Activated CD4-positive, alpha-beta T cell treated with anti-CD3 and anti-CD28 coated beads, Interleukin-2, amount 10 ng/mL, durations not matched to agents 24 days and 14 days (primary cell): ENCODE results near the gene CSE1L. TPM values are rescaled to one million over a fixed set of nuclear protein-coding genes. Genes with fewer than 3 reads are reported as not detected.
"Not testable (repeated sequence)": the region's sequence is repeated elsewhere in the genome, so short reads cannot be mapped to it uniquely, and the experiment has no call there.

ENCODE experiments used
- DNase-seq: peaks from one replicate; pipeline ENCODE4 v3.0.0; 2022
- H3K27ac Mint-ChIP-seq: one replicate; pipeline ENCODE4 v1.8.0; 2022; ENCODE audit warnings: mild to moderate bottlenecking, mixed read lengths
- H3K27me3 Mint-ChIP-seq: one replicate; pipeline ENCODE4 v1.8.0; 2022; ENCODE audit warnings: mixed read lengths
- H3K36me3 Mint-ChIP-seq: one replicate; pipeline ENCODE4 v1.8.0; 2022; ENCODE audit warnings: low read depth, mild to moderate bottlenecking, mixed read lengths
- H3K4me1 Mint-ChIP-seq: one replicate; pipeline ENCODE4 v1.8.0; 2021; ENCODE audit warnings: mixed read lengths
- H3K4me3 Mint-ChIP-seq: one replicate; pipeline ENCODE4 v1.8.0; 2022; ENCODE audit warnings: mild to moderate bottlenecking, moderate library complexity, mixed read lengths
- H3K9me3 Mint-ChIP-seq: one replicate; pipeline ENCODE4 v1.8.0; 2021; ENCODE audit warnings: mixed read lengths
- intact Hi-C: fragments of 100-400 bp; cut with micrococcal nuclease; formaldehyde crosslinking; loops from one replicate; pipeline ENCODE4 v1.15.1; 2023
- total RNA-seq: library from RNA; stranded (reverse); gene quantifications from 2 replicates; pipeline ENCODE4 v1.2.3, GENCODE V29; 2022

CSE1L gene
- total RNA-seq, 1 donor from 2014 or later, result 136 TPM

GRCh38 chr20:49097159-49097558 lies 51.0 kb downstream of the CSE1L start:
- H3K4me1 Mint-ChIP-seq, result peaks cover 10% of the 10 kb centered on the region
- peak; percentile 45 for DNase-seq
- H3K9me3 Mint-ChIP-seq, result no peaks in the 10 kb centered on the region
- no peak overlapping the region for H3K27ac Mint-ChIP-seq
- no peaks in the 10 kb centered on the region for H3K27me3 Mint-ChIP-seq
- intact Hi-C loops, result no loop called here
- H3K4me3 Mint-ChIP-seq, result no peak overlapping the region
- H3K36me3 Mint-ChIP-seq, result peaks cover 77% of the 10 kb centered on the region

DNA sequence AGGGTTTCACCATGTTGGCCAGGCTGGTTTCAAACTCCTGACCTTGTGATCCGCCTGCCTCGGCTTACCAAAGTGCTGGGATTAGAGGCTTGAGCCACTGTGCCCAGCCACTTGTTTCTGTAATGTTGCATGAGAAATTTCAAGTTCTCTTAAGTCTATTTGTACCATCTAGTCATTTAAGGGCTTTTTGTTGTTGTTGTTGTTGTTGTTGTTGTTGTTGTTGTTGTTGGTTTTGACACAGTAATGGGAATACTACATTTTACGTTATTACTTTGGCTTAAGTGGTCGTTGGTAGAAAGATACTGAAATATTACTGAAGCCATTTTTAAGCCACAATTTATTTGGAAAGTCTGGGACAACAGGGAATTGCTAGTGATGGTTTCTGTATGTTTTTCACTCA lies 52.0 kb downstream of the CSE1L start:
- Mint-ChIP-seq H3K4me1 (peaks cover 10% of the 10 kb centered on the region), H3K27ac (no peak overlapping the region), H3K36me3 (peaks cover 79% of the 10 kb centered on the region), H3K27me3 (no peaks in the 10 kb centered on the region), H3K4me3 (no peak overlapping the region), H3K9me3 (no peaks in the 10 kb centered on the region)
- no peak for DNase-seq
- intact Hi-C loops, result no loop called here

GRCh38 chr20:49099011-49099410 lies 52.9 kb downstream of the CSE1L start:
- Mint-ChIP-seq H3K4me3 (no peak overlapping the region), H3K4me1 (peaks cover 10% of the 10 kb centered on the region), H3K27ac (no peak overlapping the region), H3K27me3 (no peaks in the 10 kb centered on the region), H3K36me3 (peaks cover 80% of the 10 kb centered on the region), H3K9me3 (no peaks in the 10 kb centered on the region)
- intact Hi-C loops, result no loop called here
- DNase-seq, result no peak

DNA sequence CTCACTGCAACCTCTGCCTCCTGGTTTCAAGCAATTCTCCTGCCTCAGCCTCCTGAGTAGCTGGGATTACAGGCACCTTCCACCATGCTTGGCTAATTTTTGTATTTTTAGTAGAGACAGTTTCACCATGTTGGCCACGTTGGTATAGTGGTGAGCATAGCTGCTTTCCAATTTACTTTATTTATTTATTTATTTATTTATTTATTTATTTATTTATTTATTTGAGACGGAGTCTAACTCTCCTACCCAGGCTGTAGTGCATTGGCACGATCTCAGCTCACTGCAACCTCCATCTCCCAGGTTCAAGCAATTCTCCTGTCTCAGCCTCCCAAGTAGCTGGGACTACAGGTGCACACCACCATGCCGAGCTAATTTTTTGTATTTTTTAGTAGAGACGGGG lies 54.2 kb downstream of the CSE1L start:
- H3K4me1 Mint-ChIP-seq, result peaks cover 10% of the 10 kb centered on the region
- peak overlapping the region; percentile 75 for H3K27ac Mint-ChIP-seq
- intact Hi-C loops, H3K27me3 Mint-ChIP-seq, H3K4me3 Mint-ChIP-seq, H3K9me3 Mint-ChIP-seq, DNase-seq: not testable (repeated sequence)
- peaks cover 73% of the 10 kb centered on the region for H3K36me3 Mint-ChIP-seq

DNA sequence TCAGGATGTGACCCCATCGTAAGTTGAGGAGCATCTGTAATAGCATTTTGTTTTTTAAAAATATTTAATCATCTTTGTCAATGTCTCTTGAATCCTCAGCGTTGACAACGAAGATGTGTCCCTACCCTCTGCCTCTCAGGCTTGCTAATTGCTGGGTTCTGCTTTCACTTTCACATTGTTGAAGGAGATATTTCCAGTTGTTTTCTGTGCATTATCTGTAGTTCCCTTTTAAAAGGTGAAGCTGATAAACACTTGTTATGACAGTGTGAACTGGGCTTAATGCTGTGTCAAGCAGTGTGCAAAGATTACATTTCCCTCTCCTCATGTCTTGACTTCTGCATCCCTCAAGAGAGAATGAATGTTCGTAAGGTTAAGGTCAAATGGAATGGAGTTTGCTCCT lies 54.9 kb downstream of the CSE1L start:
- no peaks in the 10 kb centered on the region for H3K9me3 Mint-ChIP-seq
- H3K27ac Mint-ChIP-seq, result peak overlapping the region; percentile 70
- no peak for DNase-seq
- H3K36me3 Mint-ChIP-seq, result peaks cover 71% of the 10 kb centered on the region
- peaks cover 10% of the 10 kb centered on the region for H3K4me1 Mint-ChIP-seq
- intact Hi-C loops, result no loop called here
- peak overlapping the region; percentile 47 for H3K4me3 Mint-ChIP-seq
- H3K27me3 Mint-ChIP-seq, result no peaks in the 10 kb centered on the region

DNA sequence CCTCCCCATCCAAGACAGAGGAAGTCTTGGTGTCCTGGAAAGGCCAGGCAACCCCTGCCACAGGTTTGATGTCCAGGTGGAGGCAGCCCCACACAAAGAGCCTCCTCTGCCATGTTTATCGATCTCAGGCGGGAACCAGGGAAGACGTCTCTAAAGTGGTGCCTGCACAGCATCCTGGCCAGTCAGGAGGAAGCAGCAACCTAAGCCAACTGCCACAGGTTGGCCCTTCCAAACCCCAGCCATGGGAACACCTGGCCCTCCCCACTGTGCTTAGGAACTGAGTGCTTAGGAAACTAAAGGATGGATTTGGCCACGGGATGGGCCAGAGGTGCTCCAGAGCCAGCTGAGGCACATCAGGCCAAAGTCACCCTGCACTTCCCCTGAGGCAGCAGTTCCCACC lies 56.9 kb downstream of the CSE1L start:
- Mint-ChIP-seq H3K27me3 (no peaks in the 10 kb centered on the region), H3K27ac (no peak overlapping the region), H3K36me3 (peaks cover 59% of the 10 kb centered on the region), H3K9me3 (no peaks in the 10 kb centered on the region), H3K4me3 (no peak overlapping the region), H3K4me1 (peaks cover 10% of the 10 kb centered on the region)
- intact Hi-C loops, result no loop called here
- no peak for DNase-seq

DNA sequence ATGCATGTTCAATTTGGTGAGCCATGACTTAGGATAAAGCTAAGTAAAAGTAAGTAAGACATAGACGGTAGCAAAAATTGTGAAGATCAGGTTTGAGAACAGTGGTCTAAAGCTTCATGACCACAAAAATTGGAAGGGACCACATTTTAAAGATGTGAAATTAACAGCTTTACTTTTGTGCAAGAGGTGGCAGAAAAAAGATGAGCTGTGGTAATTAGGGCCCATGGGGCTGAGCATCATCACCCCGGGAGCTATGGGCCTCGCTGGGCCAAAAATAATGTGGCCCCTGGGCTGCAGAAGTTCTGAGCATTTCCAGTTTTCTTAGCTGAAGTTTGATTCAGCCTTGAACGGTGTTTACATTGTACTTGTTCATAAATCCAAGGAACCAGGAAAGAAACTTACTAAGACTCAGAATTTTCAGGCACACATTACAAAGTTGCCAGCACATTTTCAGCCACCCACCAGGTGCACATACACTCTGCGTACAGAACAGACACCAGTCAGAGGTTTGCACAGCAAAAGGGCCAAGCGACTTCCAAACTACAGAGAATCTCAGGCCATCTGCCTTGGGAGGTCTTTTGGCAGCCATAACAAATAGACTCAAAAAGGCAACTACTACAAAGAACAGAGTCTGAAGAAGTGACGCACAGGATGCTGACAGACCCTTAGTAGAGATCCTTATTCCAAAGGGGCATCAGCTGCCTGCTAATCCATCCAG lies 57.7 kb downstream of the CSE1L start:
- no peak for DNase-seq
- intact Hi-C loops, result no loop called here
- Mint-ChIP-seq H3K9me3 (no peaks in the 10 kb centered on the region), H3K36me3 (peaks cover 57% of the 10 kb centered on the region), H3K4me3 (no peak overlapping the region), H3K27me3 (no peaks in the 10 kb centered on the region), H3K27ac (no peak overlapping the region), H3K4me1 (peaks cover 10% of the 10 kb centered on the region)

- peaks cover 56% of the 10 kb centered on the region for H3K36me3 Mint-ChIP-seq
- H3K9me3 Mint-ChIP-seq, result no peaks in the 10 kb centered on the region
- intact Hi-C loops, result no loop called here
- no peak overlapping the region for H3K4me3 Mint-ChIP-seq
- DNase-seq, result no peak
- no peaks in the 10 kb centered on the region for H3K27me3 Mint-ChIP-seq
- peaks cover 10% of the 10 kb centered on the region for H3K4me1 Mint-ChIP-seq
- H3K27ac Mint-ChIP-seq, result no peak overlapping the region
Observed at GRCh38 chr20:49104365-49104648, 58.2 kb downstream of the CSE1L start.

GRCh38 chr20:49104979-49105547 lies 59.0 kb downstream of the CSE1L start:
- H3K27me3 Mint-ChIP-seq, intact Hi-C loops, H3K4me3 Mint-ChIP-seq, DNase-seq, H3K27ac Mint-ChIP-seq, H3K9me3 Mint-ChIP-seq: not testable (repeated sequence)
- H3K36me3 Mint-ChIP-seq, result peaks cover 56% of the 10 kb centered on the region
- H3K4me1 Mint-ChIP-seq, result peaks cover 10% of the 10 kb centered on the region

DNA sequence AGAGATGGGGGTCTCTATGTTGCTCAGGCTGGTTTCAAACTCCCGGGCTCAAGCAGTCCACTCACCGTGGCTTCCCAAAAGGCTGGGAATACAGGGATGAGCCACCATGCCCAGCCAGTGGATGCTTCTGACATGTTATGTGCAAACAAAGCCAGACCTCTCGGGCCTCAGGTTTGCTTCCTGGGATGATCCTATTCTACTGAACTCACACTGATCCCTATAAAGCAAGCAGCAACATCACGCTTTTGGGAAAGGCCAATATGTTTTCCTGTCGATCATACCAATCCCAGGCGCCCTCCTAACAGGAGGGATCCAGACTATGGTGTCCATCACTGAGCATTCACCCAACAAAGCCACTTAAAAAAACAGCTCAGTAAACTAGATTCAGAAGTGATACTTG lies 60.2 kb downstream of the CSE1L start:
- DNase-seq, result no peak
- no peaks in the 10 kb centered on the region for H3K27me3 Mint-ChIP-seq
- H3K36me3 Mint-ChIP-seq, result peaks cover 57% of the 10 kb centered on the region
- peaks cover 4% of the 10 kb centered on the region for H3K4me1 Mint-ChIP-seq
- intact Hi-C loops, result no loop called here
- H3K9me3 Mint-ChIP-seq, result no peaks in the 10 kb centered on the region
- H3K27ac Mint-ChIP-seq, result no peak overlapping the region
- H3K4me3 Mint-ChIP-seq, result no peak overlapping the region

GRCh38 chr20:49110767-49111694 lies 64.9 kb downstream of the CSE1L start:
- no peak overlapping the region for H3K4me3 Mint-ChIP-seq
- H3K27me3 Mint-ChIP-seq, result no peaks in the 10 kb centered on the region
- H3K36me3 Mint-ChIP-seq, result peaks cover 52% of the 10 kb centered on the region
- H3K9me3 Mint-ChIP-seq, result no peaks in the 10 kb centered on the region
- intact Hi-C loops, result no loop called here
- peaks cover 3% of the 10 kb centered on the region for H3K4me1 Mint-ChIP-seq
- DNase-seq, result no peak
- no peak overlapping the region for H3K27ac Mint-ChIP-seq

- Mint-ChIP-seq H3K9me3 (no peaks in the 10 kb centered on the region), H3K27ac (no peak overlapping the region), H3K4me1 (peaks cover 3% of the 10 kb centered on the region), H3K4me3 (no peak overlapping the region), H3K36me3 (peaks cover 66% of the 10 kb centered on the region), H3K27me3 (no peaks in the 10 kb centered on the region)
- no peak for DNase-seq
- intact Hi-C loops, result no loop called here
Observed at GRCh38 chr20:49112596-49113274, 66.6 kb downstream of the CSE1L start.

DNA sequence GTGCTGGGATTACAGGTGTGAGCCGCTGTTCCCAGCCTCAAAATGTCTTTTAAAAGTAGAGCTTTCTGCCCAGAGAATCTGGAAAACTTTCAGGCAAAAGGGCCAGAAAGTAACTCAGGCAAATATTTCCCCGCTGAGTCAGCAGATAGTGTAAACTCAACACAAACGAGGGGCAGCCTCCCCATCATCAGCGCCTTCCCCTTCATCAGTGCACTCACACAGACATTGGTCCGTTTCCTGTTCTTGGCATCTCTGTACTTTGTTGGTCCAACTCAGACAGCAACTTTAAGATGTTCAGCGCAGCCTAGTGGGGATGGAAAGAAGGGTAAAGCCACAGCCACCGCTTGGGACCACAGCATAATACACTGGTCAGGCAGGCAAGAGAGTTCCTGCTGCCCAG lies 69.5 kb downstream of the CSE1L start:
- DNase-seq, result no peak
- H3K36me3 Mint-ChIP-seq, result peaks cover 76% of the 10 kb centered on the region
- intact Hi-C loops, result no loop called here
- peaks cover 3% of the 10 kb centered on the region for H3K4me1 Mint-ChIP-seq
- H3K9me3 Mint-ChIP-seq, result no peaks in the 10 kb centered on the region
- no peak overlapping the region for H3K4me3 Mint-ChIP-seq
- no peak overlapping the region for H3K27ac Mint-ChIP-seq
- H3K27me3 Mint-ChIP-seq, result no peaks in the 10 kb centered on the region

DNA sequence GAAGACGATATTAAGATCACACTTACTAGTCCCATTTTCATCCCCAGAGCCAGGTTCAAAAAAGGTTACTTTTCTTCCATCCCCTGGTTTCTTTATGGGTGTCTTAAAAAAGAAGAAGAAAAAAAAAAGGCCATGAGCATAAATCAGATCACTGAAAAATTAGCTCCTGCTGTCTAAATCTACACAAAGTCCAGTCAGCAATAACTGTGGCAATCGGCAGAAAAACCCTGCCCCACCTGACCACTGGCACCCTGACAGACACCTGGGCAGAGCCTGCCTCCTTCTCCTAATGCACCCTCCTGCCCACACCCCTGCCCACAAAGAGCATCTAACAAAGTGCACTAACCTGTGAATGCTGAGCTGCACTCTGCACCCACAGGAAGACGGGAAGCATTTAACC lies 72.2 kb downstream of the CSE1L start:
- Mint-ChIP-seq H3K4me1 (peaks cover 3% of the 10 kb centered on the region), H3K4me3 (no peak overlapping the region), H3K36me3 (peaks cover 75% of the 10 kb centered on the region), H3K27me3 (no peaks in the 10 kb centered on the region), H3K27ac (no peak overlapping the region), H3K9me3 (no peaks in the 10 kb centered on the region)
- DNase-seq, result no peak
- intact Hi-C loops, result no loop called here
